Measurements from ENCODE around the gene CXCL3.

The CXCL3 gene

DNA sequence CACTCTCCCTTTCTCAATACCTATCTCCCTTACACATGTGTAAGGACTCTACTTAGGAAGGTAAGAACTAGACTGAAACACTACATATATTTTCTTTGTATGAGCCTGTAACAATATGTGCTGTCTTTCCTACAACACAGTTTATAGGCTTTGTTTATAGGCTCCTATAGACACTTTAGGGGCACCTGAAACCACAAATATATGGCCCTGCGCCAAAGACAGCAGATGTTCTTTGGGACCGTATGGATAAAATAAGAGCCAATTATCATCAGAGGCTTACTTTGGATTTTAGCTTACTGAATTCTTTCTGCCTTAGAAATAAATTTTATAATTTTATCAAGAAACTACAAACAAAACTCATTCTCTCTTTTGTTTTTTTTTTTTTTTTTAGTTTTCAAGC, 16.6 kb upstream of the CXCL3 start:
- no peak for DNase-seq (ENCODE audit: low read depth)

GRCh38 chr4:74054483-74055047, 16.1 kb upstream of the CXCL3 start:
- no peak for DNase-seq (ENCODE audit: low read depth)

DNA sequence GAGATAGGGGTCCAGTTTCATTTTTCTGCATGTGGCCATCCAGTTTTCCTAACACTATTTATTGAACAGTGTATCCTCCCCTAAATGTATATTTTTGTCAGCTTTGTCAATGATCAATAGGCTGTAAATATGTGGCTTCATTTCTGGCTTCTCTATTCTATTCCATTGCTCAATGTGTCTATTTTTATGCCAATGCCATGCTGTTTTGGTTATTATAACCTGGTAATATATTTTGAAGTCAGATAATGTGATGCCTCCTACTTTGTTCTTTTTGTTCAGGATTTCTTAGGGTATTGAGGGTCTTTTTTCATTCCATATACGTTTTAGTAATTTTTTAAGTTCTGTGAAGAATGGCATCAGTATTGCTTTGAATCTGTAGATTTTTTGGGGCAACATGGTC, 8.7 kb upstream of the CXCL3 start:
- no peak for DNase-seq (ENCODE audit: low read depth)

GRCh38 chr4:74045772-74046171, 7.3 kb upstream of the CXCL3 start:
- DNase-seq (ENCODE audit: low read depth), result no peak

- DNase-seq (ENCODE audit: low read depth), result no peak
Measured at GRCh38 chr4:74045247-74045646, 6.8 kb upstream of the CXCL3 start.

DNA sequence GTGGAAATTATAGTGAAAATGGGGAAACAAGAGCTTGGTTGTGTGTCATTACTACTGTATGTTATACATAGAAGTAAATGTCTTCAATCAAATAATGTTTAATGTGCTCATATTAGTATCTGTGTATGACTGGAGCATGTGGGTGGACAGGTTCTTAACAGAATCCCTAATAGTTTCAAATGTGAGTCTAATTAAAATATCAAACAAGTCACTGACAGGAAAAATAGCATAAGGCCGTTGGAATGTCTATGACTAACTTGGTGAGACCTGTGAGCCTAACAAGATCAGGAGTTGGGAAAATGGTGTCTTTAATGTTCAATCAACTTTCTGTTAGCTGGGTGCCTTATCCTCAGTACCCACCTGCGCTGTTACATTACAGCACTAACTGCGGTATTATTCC, 6.2 kb upstream of the CXCL3 start:
- DNase-seq (ENCODE audit: low read depth), result no peak

DNA sequence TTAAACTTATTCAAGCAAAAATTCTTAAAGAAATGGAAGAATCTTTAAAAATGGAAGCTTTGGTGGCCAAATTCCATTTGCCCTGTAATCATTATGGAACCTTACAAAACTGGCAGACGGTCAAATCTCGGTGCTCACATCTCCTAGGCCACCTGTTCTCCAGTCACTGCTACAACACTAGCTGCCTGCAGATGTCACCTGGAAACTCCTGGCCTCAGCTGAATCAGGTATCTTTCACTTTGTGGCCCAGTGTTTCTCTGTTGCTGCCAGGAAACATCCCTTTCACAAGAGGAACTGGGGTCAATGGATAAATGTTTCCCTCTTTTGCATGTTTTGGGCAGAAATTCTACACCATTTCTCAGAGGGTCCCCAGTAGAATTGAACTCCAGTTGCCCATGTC, 4.2 kb upstream of the CXCL3 start:
- DNase-seq (ENCODE audit: low read depth), result no peak

DNA sequence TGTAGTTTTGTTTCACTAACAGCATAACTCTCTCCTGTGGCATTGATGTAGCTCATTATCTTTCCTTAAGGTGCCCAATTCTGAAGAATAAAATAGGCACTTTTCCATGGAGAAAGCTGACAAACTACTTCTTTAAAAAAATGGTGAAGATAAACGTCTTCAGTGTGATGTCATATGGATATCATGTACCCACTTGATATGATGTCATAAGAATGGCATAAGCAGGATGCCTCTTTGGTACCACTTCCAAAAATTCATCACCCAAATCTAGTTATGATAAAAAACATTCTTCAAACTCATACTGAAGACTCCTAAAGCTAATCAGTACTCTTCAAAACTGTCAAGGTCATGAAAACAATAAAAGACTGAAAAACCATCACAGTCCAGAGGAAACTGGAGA, 2.9 kb upstream of the CXCL3 start:
- no peak for DNase-seq (ENCODE audit: low read depth)

DNA sequence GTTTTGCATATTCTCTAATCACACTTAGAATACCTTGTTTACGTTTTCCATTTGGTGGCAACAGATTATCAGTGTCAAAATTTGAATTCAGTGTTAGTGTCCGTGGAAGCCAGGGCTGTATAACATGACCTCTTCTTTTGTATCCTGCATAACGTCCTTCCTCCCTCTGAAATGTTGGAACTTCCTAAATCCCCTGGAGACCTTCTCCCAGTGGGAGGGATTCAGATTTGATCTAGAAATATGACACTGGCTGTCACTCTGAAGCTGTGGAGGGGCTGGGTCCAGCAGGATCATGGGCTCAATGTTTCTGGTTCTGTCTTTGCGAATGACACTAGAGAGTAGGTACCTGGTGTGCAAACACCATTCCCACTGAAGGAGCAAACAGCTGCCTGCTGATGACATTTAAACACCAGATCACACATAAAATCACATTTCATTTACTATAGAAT, 850 bp upstream of the CXCL3 start:
- DNase-seq (ENCODE audit: low read depth), result no peak

DNA sequence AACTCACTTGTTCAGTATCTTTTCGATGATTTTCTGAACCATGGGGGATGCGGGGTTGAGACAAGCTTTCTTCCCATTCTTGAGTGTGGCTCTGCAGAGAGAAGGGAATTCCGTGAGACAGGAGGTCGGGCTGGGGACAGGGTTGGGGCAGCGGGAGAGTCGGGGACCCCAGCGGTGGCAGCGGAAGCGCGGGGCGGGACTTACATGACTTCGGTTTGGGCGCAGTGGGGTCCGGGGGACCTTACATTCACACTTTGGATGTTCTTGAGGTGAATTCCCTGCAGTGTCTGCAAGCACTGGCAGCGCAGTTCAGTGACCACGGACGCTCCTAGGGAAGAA, 434 bp downstream of the CXCL3 start:
- DNase-seq (ENCODE audit: low read depth), result no peak

GRCh38 chr4:74037076-74037955, 1.2 kb downstream of the CXCL3 start:
- no peak for DNase-seq (ENCODE audit: low read depth)

DNA sequence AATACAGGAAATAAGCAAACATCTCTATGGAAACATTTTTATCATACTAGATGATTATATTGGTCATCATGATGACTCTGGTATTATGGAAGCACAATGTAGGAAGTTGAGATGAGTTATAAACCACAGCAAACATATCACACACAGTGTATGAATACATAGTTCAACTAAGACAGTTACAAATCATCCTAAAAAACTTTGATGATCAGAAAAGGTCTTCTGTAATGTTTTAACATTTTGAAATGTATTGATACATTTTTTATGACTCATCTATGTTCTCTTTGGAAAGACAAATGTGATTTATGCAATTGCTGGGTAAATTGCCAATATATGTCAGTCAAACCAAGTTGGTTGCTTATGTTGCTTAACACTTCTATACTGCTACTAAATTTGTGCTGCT, 4.8 kb downstream of the CXCL3 start:
- no peak for DNase-seq (ENCODE audit: low read depth)

GRCh38 chr4:74032064-74032463, 6.4 kb downstream of the CXCL3 start:
- DNase-seq (ENCODE audit: low read depth), result no peak

- no peak for DNase-seq (ENCODE audit: low read depth)
Measured at GRCh38 chr4:74031576-74031975, 6.9 kb downstream of the CXCL3 start.

DNA sequence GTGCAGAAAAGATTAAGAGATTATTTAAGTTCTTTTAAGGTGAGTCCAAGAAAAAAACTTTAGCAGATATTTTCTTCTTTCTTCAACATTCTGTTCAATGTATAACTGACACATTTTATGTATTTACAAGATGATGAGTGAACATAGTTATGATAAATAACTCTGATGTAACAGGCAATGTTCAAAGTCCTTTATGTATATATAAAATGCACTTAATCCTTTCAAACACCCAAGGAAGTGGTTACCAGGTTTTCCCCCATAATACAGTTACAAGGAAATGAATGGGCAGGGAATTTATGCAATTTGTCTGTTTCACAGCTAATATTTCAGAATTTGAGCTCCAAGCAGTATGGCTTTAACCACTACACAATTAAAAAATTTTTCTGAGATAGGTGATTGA, 8.2 kb downstream of the CXCL3 start:
- DNase-seq (ENCODE audit: low read depth), result no peak

- no peak for DNase-seq (ENCODE audit: low read depth)
Measured at GRCh38 chr4:74028504-74028903, 10.0 kb downstream of the CXCL3 start.

- DNase-seq (ENCODE audit: low read depth), result no peak
Measured at GRCh38 chr4:74023709-74024108, 14.8 kb downstream of the CXCL3 start.

GRCh38 chr4:74021601-74022000, 16.9 kb downstream of the CXCL3 start:
- DNase-seq (ENCODE audit: low read depth), result no peak

DNA sequence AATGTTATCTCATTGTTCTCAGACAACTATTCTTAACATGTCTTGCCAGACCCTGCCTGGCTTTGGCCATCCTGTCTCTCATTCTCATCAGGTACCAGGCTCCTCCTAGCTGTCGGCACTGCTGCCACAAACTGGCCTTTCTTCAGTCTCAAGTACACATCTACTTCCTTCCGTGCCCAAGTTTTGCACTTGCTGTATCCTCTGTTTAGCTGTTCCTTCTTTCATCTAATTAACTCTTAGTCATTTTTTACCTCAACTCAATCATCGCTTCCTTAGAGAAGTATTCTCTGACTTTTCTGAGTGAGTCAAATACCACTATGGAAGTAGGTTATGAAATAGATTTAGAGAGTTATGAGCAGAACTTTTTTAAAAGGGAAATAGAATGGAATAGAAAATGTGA, 19.7 kb downstream of the CXCL3 start:
- no peak for DNase-seq (ENCODE audit: low read depth)

GRCh38 chr4:74018116-74018515, 20.4 kb downstream of the CXCL3 start:
- no peak for DNase-seq (ENCODE audit: low read depth)

GRCh38 chr4:74016068-74016467, 22.4 kb downstream of the CXCL3 start:
- DNase-seq (ENCODE audit: low read depth), result no peak

DNA sequence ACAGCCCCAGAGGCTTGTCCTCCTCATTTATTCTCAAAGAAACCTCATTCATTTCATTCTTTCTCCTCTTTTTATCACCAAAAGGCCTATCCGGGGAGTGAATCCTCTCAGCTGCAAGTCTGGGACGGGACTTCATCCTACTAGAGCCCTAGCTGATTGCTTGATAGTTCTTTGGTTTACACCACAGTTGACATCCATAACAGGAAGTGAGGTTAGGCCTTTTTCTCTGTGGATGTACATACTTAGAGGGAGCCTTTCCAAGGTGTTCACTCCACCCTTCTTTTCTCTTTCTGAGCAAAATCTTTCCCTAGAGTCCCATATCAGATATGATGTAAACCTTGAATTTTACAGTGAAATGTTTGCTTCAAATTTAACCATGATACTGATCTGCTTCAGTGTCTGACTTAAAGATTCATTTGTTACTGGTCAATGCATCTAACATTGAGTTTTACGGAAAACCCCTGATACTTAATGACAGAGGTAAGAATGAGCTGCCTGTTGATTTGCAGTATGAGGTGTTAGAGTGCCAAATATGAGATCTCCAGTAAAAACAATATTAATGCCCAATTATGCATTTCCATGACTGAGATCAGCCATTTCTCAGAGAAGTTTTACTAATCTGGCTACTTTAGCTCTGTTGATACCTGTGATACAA, 23.2 kb downstream of the CXCL3 start:
- no peak for DNase-seq (ENCODE audit: low read depth)

DNA sequence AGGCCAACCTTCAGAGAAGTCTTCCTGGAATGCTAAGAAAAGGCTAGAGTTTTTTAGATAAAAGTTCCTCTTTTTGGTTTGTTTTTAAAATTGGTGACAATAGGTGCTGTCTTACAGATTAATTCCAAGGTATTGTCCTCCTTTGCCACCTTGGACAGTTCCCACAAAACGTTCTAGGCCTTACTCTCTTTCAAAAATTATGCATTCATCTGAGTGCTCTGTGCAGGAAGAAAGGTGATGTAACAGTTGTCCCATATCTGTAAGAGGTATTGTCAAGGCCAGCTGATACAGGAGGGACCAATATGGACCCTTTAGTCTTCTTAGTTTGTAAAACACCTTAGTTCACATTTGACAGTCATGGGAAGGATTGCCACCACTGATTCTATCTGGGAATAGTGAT, 24.2 kb downstream of the CXCL3 start:
- DNase-seq (ENCODE audit: low read depth), result no peak
